Thyroid gland (tissue), 4 donors: ENCODE data around the gene RNF31. TPM values are rescaled to one million over a fixed set of nuclear protein-coding genes. Genes with fewer than 3 reads are reported as not detected.

Experiments used
- DNase-seq, 2 donors: peaks; one replicate each; pipeline ENCODE4 v3.0.0-alpha.2; 2019
- H3K27ac ChIP-seq, 3 donors: fragments of 200-600 bp; sonication (generic); 1 replicate in 2 of 3; 2 replicates in 1 of 3; pipeline ENCODE4 v1.5.1; 2016 to 2019; ENCODE audit warnings: mild to moderate bottlenecking in 1 of 3, moderate library complexity in 1 of 3
- H3K27me3 ChIP-seq: fragments of 200-600 bp; sonication (generic); one replicate; pipeline ENCODE4 v1.5.1; 2019
- H3K36me3 ChIP-seq, 2 donors: fragments of 200-600 bp; sonication (generic); one replicate each; pipeline ENCODE4 v1.5.1; 2016 to 2019
- H3K4me1 ChIP-seq, 2 donors: fragments of 200-600 bp; sonication (generic); one replicate each; pipeline ENCODE4 v1.5.1; 2017 to 2019
- H3K4me3 ChIP-seq, 3 donors: fragments of 200-600 bp; sonication (generic); replicated peaks in 1 of 3; 1 replicate in 2 of 3; 2 replicates in 1 of 3; pipeline ENCODE4 v1.5.1; 2016; ENCODE audit warnings: mild to moderate bottlenecking in 1 of 3
- H3K9me3 ChIP-seq: fragments of 200-600 bp; sonication (generic); one replicate; pipeline ENCODE4 v1.5.1; 2017
- POLR2A ChIP-seq, 2 donors: fragments of 450-650 bp; IDR thresholded peaks; one replicate each; pipeline ENCODE4 v1.6.1; 2017; ENCODE audit warnings: antibody characterized with exemption in 2 of 2, mild to moderate bottlenecking in 2 of 2, moderate library complexity in 1 of 2
- WGBS, 2 donors: methylation state at CpG; one replicate each; pipeline ENCODE4 v1.1.5; 2017; 5-methylcytosine and 5-hydroxymethylcytosine counted together
- intact Hi-C: fragments of 100-400 bp; cut with DNase I; formaldehyde crosslinking; loops from one replicate; pipeline ENCODE4 v1.15.1; 2023
- total RNA-seq, 4 donors: library from RNA; depleted of rRNA; stranded (reverse); fragments of >200 nt; gene quantifications; one replicate each; pipeline ENCODE4 v1.2.3, GENCODE V29; 2016
- TF ChIP-seq, protein P1 (sequence below), 6 experiments: fragments of 200-600 bp in 3 of 6; fragments of 450-650 bp in 3 of 6; sonication (generic) in 3 of 6; IDR thresholded peaks; one replicate each; pipeline ENCODE4 v1.5.1; 2016 to 2019; ENCODE audit warnings: antibody characterized with exemption in 6 of 6, mild to moderate bottlenecking in 2 of 6, inconsistent platforms in 1 of 6, moderate library complexity in 1 of 6

The RNF31 gene
- total RNA-seq, 4 donors from 2014 or later: 30.6 to 106 (median 67.6) TPM

DNA sequence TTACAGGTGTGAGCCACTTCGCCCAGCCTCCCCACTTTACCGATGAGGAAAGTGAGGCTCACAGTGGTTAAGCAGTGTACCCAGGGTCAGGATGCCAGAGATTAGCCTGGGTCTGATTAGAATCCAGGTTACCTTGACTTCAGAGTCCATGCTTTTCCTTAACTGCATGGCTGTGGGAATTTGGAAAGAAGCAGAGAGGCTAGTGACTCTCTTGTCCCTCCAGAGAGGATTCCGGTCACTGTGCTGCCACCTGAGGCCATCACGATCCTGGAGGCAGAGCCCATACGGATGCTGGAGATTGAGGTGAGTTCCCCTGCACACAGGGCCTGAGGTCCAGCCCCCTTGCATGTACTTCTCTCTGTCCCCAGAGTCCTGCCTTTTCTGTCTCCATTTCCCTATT lies 29.3 kb downstream of the RNF31 start:
- peaks cover 1 to 17% of the 10 kb centered on the region in 2 donors for H3K4me1 ChIP-seq
- intact Hi-C loops: no loop called here
- H3K9me3 ChIP-seq: no peaks in the 10 kb centered on the region
- peaks cover 7 to 11% of the 10 kb centered on the region in 2 donors for H3K36me3 ChIP-seq
- WGBS, 2 donors: 95 to 97% methylated on average over 4 to 5 of the region's 5 CpGs
- H3K4me3 ChIP-seq: no peak overlapping the region
- DNase-seq: no peak
- H3K27ac ChIP-seq: no peak overlapping the region
- no peak for TF ChIP-seq POLR2A (IDR thresholded peaks at IDR 0.05)
- TF ChIP-seq, protein P1, sequence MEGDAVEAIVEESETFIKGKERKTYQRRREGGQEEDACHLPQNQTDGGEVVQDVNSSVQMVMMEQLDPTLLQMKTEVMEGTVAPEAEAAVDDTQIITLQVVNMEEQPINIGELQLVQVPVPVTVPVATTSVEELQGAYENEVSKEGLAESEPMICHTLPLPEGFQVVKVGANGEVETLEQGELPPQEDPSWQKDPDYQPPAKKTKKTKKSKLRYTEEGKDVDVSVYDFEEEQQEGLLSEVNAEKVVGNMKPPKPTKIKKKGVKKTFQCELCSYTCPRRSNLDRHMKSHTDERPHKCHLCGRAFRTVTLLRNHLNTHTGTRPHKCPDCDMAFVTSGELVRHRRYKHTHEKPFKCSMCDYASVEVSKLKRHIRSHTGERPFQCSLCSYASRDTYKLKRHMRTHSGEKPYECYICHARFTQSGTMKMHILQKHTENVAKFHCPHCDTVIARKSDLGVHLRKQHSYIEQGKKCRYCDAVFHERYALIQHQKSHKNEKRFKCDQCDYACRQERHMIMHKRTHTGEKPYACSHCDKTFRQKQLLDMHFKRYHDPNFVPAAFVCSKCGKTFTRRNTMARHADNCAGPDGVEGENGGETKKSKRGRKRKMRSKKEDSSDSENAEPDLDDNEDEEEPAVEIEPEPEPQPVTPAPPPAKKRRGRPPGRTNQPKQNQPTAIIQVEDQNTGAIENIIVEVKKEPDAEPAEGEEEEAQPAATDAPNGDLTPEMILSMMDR (IDR thresholded peaks at IDR 0.05): no peak
- no peaks in the 10 kb centered on the region for H3K27me3 ChIP-seq

DNA sequence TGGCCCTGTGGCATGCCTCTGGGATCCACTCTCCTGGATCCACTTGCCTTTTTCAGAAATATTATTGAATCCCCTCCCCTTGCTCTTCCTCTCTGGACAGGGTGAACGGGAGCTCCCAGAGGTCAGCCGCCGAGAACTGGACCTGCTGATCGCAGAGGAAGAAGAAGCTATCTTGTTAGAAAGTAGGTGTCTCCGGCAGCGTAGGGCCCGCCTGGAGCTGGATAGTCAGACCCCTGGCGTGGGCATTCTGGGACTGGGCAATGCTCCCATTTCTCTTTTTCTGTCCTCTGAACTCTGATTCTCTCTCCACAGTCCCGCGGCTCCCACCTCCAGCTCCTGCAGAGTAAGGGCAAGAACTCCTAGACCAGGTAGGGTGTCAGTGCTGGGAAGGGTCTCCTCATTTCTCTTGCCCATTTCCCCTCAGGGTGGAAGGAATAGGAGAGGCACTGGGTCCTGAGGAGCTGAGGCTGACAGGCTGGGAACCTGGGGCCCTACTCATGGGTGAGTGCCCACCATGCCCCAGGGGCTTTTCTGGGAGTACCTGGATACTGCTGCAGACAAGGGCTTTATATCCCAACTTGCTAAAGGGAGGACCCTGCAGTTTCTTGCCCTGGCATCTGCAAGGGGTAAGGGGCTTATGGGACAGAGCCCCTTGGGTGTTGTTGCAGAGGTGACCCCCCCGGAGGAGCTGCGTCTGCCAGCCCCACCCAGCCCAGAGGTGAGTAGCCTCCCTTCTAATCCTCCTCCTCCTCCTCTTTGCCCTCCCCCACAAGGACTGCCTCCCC lies 29.9 kb downstream of the RNF31 start:
- intact Hi-C loops: no loop called here
- Histone ChIP-seq H3K9me3 (no peaks in the 10 kb centered on the region), H3K4me1 (peaks cover 0 to 17% of the 10 kb centered on the region in 2 donors), H3K27me3 (no peaks in the 10 kb centered on the region), H3K4me3 (no peak overlapping the region), H3K36me3 (peaks cover 7 to 11% of the 10 kb centered on the region in 2 donors), H3K27ac (no peak overlapping the region)
- TF ChIP-seq POLR2A (IDR thresholded peaks at IDR 0.05): no peak
- TF ChIP-seq, protein P1 (IDR thresholded peaks at IDR 0.05): no peak
- no peak for DNase-seq
- WGBS, 2 donors: 92% methylated on average over 12 of the region's 12 CpGs

DNA sequence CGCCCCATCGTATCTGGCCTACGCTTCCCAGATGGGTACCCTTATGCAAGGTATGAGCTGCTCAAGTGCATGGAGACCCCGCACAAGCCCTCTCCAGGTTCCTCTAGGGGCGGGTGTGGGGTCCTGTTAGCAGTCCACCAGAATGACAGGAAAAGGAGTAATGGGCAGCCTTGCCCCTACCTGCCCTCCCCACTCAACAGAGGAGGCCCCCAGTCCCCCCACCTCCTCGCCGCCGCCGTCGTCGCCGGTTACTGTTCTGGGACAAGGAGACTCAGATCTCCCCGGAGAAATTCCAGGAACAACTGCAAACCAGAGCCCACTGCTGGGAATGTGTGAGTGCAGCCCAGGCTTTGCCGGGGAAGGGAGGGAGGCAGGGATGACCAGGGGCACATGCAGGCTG lies 30.6 kb downstream of the RNF31 start:
- 95 to 99% methylated on average over 11 to 14 of the region's 14 CpGs for WGBS, 2 donors
- intact Hi-C loops: no loop called here
- no peaks in the 10 kb centered on the region for H3K9me3 ChIP-seq
- no peaks in the 10 kb centered on the region for H3K27me3 ChIP-seq
- no peak overlapping the region for H3K4me3 ChIP-seq
- H3K36me3 ChIP-seq: peaks cover 11 to 15% of the 10 kb centered on the region in 2 donors
- DNase-seq: no peak
- H3K27ac ChIP-seq: no peak overlapping the region
- H3K4me1 ChIP-seq: peaks cover 0 to 17% of the 10 kb centered on the region in 2 donors
- TF ChIP-seq, protein P1 (IDR thresholded peaks at IDR 0.05): no peak
- no peak for TF ChIP-seq POLR2A (IDR thresholded peaks at IDR 0.05)

DNA sequence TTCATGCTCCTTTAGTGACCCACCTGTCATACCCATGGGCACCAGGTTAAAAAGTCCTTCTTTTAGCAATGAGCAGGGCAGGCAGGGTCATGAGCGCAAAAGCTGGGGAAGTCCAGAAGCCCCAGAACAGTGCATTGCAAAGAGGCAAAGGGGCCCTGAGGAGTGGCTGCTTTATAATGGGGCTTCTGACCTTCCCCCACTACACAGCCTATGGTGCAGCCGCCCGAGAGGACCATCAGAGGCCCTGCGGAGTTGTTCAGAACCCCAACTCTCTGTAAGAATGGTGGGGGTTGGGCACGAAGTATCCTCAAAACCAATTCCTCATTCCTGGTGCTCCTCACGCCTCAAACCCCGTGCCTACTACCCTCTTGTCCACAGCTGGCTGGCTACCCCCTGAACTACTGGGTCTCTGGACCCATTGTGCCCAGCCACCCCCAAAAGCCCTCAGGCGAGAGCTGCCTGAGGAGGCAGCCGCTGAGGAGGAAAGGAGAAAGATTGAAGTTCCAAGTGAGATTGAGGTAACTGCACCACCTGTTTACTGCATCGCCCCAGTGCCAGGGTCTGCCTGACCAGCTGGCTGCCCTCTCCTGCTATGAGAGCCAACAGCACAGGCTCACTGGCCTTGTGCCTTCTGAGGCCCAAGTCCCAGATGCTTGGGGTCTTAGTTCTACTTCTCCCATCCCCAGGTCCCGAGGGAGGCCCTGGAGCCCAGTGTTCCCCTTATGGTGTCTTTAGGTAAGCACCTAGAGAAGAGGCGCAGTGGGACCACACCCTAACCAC lies 31.3 kb downstream of the RNF31 start:
- Histone ChIP-seq H3K27ac (no peak overlapping the region), H3K36me3 (peaks cover 18 to 22% of the 10 kb centered on the region in 2 donors), H3K27me3 (no peaks in the 10 kb centered on the region), H3K4me1 (peaks cover 0 to 17% of the 10 kb centered on the region in 2 donors), H3K4me3 (no peak overlapping the region), H3K9me3 (no peaks in the 10 kb centered on the region)
- 89 to 91% methylated on average over 10 to 12 of the region's 12 CpGs for WGBS, 2 donors
- DNase-seq: no peak
- no peak for TF ChIP-seq POLR2A (IDR thresholded peaks at IDR 0.05)
- TF ChIP-seq, protein P1 (IDR thresholded peaks at IDR 0.05): no peak
- intact Hi-C loops: no loop called here
